ENCODE measurements around the gene PDE2A.
A peak's percentile ranks its signal among the peaks of the same experiment; 100 is the strongest.

PDE2A gene

GRCh38 chr11:72623052-72623451, 51.2 kb downstream of the PDE2A start:
- Histone ChIP-seq H3K4me1 (peaks cover 8% of the 10 kb centered on the region), H3K9ac (no peak overlapping the region), H3K27me3 (no peaks in the 10 kb centered on the region), H4K20me1 (no peaks in the 10 kb centered on the region), H3K27ac (no peak overlapping the region), H3K4me2 (no peak overlapping the region), H3K9me3 (no peaks in the 10 kb centered on the region), H3K36me3 (no peaks in the 10 kb centered on the region), H3K4me3 (no peak overlapping the region)
- no peak for TF ChIP-seq Cebpa-rat (IDR thresholded peaks at IDR 0.05)

GRCh38 chr11:72621008-72621610, 53.1 kb downstream of the PDE2A start:
- H3K36me3 ChIP-seq = no peaks in the 10 kb centered on the region
- no peak overlapping the region for H3K4me2 ChIP-seq
- H3K9ac ChIP-seq = no peak overlapping the region
- H3K9me3 ChIP-seq = no peaks in the 10 kb centered on the region
- H3K4me1 ChIP-seq = peaks cover 14% of the 10 kb centered on the region
- H4K20me1 ChIP-seq = no peaks in the 10 kb centered on the region
- H3K27me3 ChIP-seq = no peaks in the 10 kb centered on the region
- no peak overlapping the region for H3K4me3 ChIP-seq
- no peak overlapping the region for H3K27ac ChIP-seq
- no peak for TF ChIP-seq Cebpa-rat (IDR thresholded peaks at IDR 0.05)

GRCh38 chr11:72618803-72619202, 55.4 kb downstream of the PDE2A start:
- Histone ChIP-seq H3K4me1 (peaks cover 28% of the 10 kb centered on the region), H3K36me3 (no peaks in the 10 kb centered on the region), H3K27ac (no peak overlapping the region), H3K27me3 (no peaks in the 10 kb centered on the region), H3K4me2 (no peak overlapping the region), H3K9me3 (no peaks in the 10 kb centered on the region), H3K4me3 (no peak overlapping the region), H3K9ac (no peak overlapping the region), H4K20me1 (no peaks in the 10 kb centered on the region)
- no peak for TF ChIP-seq Cebpa-rat (IDR thresholded peaks at IDR 0.05)

- Histone ChIP-seq H3K9me3 (no peaks in the 10 kb centered on the region), H4K20me1 (no peaks in the 10 kb centered on the region), H3K4me1 (peaks cover 38% of the 10 kb centered on the region), H3K4me3 (no peak overlapping the region), H3K9ac (no peak overlapping the region), H3K36me3 (no peaks in the 10 kb centered on the region), H3K27me3 (no peaks in the 10 kb centered on the region), H3K4me2 (no peak overlapping the region), H3K27ac (no peak overlapping the region)
- TF ChIP-seq Cebpa-rat (IDR thresholded peaks at IDR 0.05) = no peak
These were observed 57.0 kb downstream of the PDE2A start for GRCh38 chr11:72617080-72617762.

GRCh38 chr11:72616655-72617054, 57.6 kb downstream of the PDE2A start:
- H3K4me2 ChIP-seq = no peak overlapping the region
- TF ChIP-seq Cebpa-rat (IDR thresholded peaks at IDR 0.05) = no peak

GRCh38 chr11:72615329-72615728, 58.9 kb downstream of the PDE2A start:
- H3K9ac ChIP-seq = no peak overlapping the region
- no peaks in the 10 kb centered on the region for H3K9me3 ChIP-seq
- no peaks in the 10 kb centered on the region for H3K36me3 ChIP-seq
- H3K4me2 ChIP-seq = no peak overlapping the region
- H4K20me1 ChIP-seq = no peaks in the 10 kb centered on the region
- no peak overlapping the region for H3K4me3 ChIP-seq
- H3K27ac ChIP-seq = no peak overlapping the region
- H3K27me3 ChIP-seq = no peaks in the 10 kb centered on the region
- TF ChIP-seq Cebpa-rat (IDR thresholded peaks at IDR 0.05) = no peak
- peaks cover 38% of the 10 kb centered on the region for H3K4me1 ChIP-seq

More at GRCh38 chr11:72616655-72617054, 57.6 kb downstream of the PDE2A start:
- Histone ChIP-seq H3K4me3 (no peak overlapping the region), H3K4me1 (peaks cover 38% of the 10 kb centered on the region), H3K9ac (no peak overlapping the region), H3K27ac (no peak overlapping the region), H3K9me3 (no peaks in the 10 kb centered on the region), H3K27me3 (no peaks in the 10 kb centered on the region), H4K20me1 (no peaks in the 10 kb centered on the region), H3K36me3 (no peaks in the 10 kb centered on the region)

- H3K4me2 ChIP-seq = peak overlapping the region; percentile 76
- no peak overlapping the region for H3K27ac ChIP-seq
- no peak overlapping the region for H3K4me3 ChIP-seq
- no peaks in the 10 kb centered on the region for H4K20me1 ChIP-seq
- no peaks in the 10 kb centered on the region for H3K9me3 ChIP-seq
- peaks cover 38% of the 10 kb centered on the region for H3K4me1 ChIP-seq
- no peak for TF ChIP-seq Cebpa-rat (IDR thresholded peaks at IDR 0.05)
- no peaks in the 10 kb centered on the region for H3K36me3 ChIP-seq
- no peak overlapping the region for H3K9ac ChIP-seq
- H3K27me3 ChIP-seq = no peaks in the 10 kb centered on the region
These were observed 59.8 kb downstream of the PDE2A start for GRCh38 chr11:72614381-72614780.

- H3K9me3 ChIP-seq = no peaks in the 10 kb centered on the region
- H4K20me1 ChIP-seq = no peaks in the 10 kb centered on the region
- H3K27me3 ChIP-seq = no peaks in the 10 kb centered on the region
- peak overlapping the region; percentile 38; the same call in 1 of the 2 replicates for H3K27ac ChIP-seq
- no peak overlapping the region for H3K9ac ChIP-seq
- H3K4me2 ChIP-seq = peak overlapping the region; percentile 76
- no peak for TF ChIP-seq Cebpa-rat (IDR thresholded peaks at IDR 0.05)
- no peak overlapping the region for H3K4me3 ChIP-seq
- H3K4me1 ChIP-seq = peaks cover 38% of the 10 kb centered on the region
- H3K36me3 ChIP-seq = no peaks in the 10 kb centered on the region
These were observed 60.2 kb downstream of the PDE2A start for GRCh38 chr11:72613977-72614376.

GRCh38 chr11:72613450-72613849, 60.8 kb downstream of the PDE2A start:
- Histone ChIP-seq H3K9me3 (no peaks in the 10 kb centered on the region), H3K4me3 (no peak overlapping the region), H3K4me1 (peaks cover 38% of the 10 kb centered on the region), H4K20me1 (no peaks in the 10 kb centered on the region), H3K4me2 (peak overlapping the region; percentile 76), H3K36me3 (no peaks in the 10 kb centered on the region), H3K27ac (peak overlapping the region; percentile 38; the same call in 1 of the 2 replicates), H3K9ac (no peak overlapping the region), H3K27me3 (no peaks in the 10 kb centered on the region)
- TF ChIP-seq Cebpa-rat (IDR thresholded peaks at IDR 0.05) = no peak

- no peaks in the 10 kb centered on the region for H3K36me3 ChIP-seq
- H3K27ac ChIP-seq = no peak overlapping the region
- H4K20me1 ChIP-seq = no peaks in the 10 kb centered on the region
- H3K4me2 ChIP-seq = no peak overlapping the region
- no peaks in the 10 kb centered on the region for H3K9me3 ChIP-seq
- H3K4me3 ChIP-seq = no peak overlapping the region
- no peak for TF ChIP-seq Cebpa-rat (IDR thresholded peaks at IDR 0.05)
- H3K9ac ChIP-seq = no peak overlapping the region
- H3K4me1 ChIP-seq = peaks cover 26% of the 10 kb centered on the region
- H3K27me3 ChIP-seq = no peaks in the 10 kb centered on the region
These were observed 64.7 kb downstream of the PDE2A start for GRCh38 chr11:72609476-72609875.

All from BLaER1 (cell line).